ENCODE results near the gene FCHSD2.
A peak's percentile ranks its signal among the peaks of the same experiment; 100 is the strongest.
"Not testable (repeated sequence)": the region's sequence is repeated elsewhere in the genome, so short reads cannot be mapped to it uniquely, and the experiment has no call there.

Gene FCHSD2

DNA sequence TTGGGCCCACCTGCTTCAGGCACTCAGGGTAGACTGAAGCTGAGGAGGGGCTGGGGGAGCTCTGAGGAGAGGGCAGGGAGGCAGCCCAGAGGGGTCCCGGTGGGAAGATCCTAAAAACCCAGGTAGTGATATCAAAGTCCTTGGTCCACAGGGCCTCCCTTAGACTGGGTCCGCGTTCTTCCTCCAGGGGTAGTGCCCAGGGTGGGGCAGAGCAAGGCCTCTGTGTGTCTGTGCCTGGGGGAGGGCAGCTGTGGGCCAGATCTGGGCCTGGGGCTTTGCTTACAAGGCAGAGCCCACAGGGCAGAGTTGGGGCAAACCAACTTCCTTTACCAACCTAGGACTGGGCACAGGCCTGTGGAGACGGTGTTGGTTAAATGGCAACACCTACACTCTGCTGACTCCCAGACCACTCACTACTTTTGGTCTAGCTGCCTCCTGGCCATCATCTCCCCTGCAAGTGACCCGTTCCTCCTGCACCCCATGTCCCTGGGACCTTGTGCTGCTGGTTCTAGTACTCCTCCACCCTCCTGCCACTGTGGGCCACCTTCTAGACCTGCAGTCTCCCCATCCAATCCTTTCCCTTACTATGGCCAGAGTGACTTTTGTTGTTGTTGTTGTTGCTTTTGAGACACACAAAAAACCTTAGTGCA lies 312.1 kb downstream of the FCHSD2 start:
- no peak for DNase-seq

DNA sequence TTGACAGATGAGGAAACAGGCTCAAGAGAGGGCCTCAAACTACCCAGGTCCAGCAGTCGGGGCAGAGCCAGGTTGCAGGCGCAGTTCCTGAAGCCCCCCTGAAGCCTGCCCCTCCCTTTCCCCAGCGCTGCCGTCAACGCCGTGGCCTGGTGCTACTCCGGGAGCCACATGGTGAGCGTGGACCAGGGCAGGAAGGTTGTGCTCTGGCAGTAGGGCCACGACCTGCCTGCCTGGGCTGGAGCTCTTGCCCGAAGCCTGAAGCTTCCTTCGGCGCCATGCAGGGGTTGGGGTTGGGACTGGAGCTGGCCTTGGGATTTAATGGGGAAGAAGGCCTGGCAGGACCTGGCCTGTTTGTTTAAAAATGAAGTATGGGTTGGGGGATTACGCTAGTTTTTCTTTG lies 312.9 kb downstream of the FCHSD2 start:
- no peak for DNase-seq

DNA sequence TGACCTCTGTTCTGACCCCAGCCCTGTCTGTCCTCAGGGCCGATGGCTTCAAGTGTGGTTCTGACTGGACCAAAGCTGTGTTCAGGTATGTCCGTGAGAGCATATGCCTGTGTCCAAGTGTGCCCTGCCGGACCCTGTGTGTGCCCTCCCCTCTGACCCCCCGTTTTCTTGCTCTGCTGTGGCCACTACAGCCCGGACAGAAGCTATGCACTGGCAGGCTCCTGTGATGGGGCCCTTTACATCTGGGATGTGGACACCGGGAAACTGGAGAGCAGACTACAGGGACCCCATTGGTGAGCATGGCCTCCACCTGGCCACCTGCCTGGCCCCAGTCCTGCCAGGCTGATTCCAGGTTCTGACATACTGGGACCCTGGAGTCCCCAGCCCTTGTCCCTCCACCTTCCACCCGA lies 313.4 kb downstream of the FCHSD2 start:
- no peak for DNase-seq

DNA sequence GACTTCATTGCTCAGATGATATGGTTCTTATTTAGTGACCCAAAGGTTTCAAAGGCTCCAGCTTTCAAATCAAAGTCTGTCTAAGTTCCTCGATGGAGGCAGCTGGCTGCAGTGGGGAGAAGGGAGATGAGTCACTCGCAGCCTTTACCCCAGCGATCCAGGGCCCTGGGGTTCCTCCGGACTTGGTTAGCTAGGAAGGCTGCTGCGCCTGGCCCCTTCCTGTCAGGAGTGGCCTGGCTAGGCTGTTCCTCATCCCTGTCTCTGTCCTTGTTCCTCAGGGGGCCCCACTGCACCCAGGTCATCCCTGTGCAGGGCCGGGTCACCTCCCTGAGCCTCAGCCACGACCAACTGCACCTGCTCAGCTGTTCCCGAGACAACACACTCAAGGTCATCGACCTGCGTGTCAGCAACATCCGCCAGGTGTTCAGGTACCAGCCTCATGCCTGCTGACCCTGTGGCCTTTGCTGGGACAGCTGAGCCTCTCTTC lies 314.0 kb downstream of the FCHSD2 start:
- no peak for DNase-seq

DNA sequence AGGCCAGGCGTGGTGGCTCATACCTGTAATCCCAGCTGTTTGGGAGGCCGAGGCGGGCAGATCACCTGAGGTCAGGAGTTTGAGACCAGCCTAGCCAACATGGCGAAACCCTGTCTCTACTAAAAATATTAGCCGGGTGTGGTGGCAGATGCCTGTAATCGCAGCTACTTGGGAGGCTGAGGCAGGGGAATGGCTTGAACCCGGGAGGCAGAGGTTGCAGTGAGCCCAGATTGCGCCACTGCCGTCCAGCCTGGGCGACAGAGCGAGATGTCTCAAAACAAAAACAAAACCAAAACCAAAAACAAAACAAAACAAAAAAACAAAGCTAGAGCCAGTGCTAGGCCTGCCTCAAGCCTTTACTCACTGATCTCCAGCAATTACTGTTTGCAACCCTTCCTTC lies 314.5 kb downstream of the FCHSD2 start:
- not testable (repeated sequence) for DNase-seq

DNA sequence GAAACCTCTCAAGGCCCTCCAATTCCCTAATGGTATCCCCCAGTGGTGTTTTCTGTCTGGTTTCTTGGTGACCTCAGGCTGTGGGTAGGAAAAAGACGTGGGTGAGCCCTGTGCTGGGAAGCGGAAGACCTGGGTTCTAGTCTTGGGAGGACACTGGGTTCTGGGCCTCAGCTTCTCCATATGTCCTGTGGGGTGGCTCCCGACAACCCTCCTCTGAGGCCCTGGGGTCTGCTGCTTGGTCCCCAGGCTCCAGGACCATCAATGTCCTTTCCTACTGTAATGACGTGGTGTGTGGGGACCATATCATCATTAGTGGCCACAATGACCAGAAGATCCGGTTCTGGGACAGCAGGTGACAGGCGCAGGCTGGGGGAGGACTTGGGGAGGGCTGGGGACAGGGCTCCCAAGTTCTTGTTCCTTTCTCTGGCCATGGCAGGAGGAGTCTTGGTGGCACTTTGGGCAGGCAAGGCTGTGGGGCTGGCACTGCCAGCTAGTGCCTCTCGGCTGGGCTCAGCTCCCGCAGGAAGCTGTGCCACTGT lies 315.1 kb downstream of the FCHSD2 start:
- DNase-seq, result no peak

DNA sequence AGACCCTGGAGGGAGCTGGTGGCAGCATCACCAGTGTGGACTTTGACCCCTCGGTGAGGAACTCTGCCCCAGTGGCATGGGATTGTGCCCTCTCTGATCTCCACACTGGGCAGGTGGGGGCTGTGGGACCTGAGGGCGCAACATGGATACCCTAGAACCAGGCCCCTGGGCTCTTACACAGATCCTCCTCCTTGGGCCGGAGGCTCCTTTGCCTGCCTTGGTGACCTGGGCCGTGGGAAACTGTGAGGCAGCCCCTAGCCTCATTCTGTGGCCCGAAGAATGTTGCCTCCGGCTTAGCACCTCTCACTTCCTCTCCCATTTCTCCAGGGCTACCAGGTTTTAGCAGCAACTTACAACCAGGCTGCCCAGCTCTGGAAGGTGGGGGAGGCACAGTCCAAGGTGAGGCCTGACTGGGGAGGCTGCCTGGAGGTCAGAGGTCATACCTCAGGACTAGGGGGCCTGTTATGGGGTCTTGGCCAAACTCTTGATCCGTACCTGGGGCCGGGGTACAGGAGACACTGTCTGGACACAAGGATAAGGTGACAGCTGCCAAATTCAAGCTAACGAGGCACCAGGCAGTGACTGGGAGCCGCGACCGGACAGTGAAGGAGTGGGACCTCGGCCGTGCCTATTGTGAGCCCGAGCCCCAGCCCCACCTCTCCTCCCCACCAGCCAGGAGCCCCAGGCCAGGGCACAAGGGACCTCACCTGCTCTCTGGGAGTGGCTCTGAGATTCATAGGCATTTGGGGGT lies 315.8 kb downstream of the FCHSD2 start:
- no peak for DNase-seq

DNA sequence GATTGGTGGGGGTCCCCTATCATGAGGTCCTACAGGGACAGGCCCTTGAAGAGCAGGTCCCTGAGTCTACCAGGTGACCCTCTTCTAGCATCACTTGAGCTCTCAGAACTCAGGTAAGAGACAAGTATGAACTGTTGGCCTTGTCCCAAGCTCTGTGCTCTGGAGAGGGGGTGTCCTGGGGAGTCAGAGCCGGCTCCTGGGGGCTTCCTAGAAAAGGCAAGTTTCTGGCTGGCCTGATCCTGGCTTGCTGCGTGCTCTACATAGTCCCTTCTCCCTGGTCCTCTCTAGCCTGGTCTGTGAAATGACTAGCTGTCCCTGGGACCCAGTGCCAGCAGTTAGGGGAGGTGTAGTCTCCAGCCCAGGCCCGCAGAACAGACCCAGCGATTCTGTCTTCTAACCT lies 316.5 kb downstream of the FCHSD2 start:
- DNase-seq, result no peak

DNA sequence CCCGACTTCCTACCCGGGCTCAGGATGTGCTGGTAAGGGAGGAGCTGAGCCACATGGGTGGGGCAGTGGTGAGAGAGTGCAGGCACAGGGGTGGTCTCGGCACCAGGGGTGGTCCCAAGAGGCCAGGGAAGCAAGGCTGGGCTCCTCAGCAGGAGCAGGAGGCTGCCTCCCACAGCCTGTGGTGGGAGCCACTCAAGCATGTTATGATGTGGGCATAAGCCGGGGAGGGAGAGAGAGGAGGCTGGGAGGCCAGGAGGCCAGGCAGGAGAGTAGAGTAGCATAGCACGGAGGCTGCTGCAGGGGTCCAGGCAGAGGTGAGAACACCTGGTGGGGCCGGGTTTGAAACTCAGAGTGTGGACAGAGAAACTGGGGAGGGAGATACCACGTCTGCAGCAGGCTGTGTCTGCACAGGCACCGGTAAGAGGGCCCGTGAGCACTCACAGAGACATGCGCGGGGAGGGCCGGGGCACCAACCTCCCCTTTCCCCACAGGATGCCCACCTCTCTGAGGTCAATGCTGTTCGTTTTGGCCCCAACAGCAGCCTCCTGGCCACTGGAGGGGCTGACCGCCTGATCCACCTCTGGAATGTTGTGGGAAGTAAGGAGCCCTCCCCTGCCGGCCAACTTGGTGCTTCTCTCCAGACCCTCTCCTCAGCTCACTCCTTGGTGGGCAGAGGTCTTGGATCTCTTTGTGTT lies 317.2 kb downstream of the FCHSD2 start:
- DNase-seq, result no peak

DNA sequence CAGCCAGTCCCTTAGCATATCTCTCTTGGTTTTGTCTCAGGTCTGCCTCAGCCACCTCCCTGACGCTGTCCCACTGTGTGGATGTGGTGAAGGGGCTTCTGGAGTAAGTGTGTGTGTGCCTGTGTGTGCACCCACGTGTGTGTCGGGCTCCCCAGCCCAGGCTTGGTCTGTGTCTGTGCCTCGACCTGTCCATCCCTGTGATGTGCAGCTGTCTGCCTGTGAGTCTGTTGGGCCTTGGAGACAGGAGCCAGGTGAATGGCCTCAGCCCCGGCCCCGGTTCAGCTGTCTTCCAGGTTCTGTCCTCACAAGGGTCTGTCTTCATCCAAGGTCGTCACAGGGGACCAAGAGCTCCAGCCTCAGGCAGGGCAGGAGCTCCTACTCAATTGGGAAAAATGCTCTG lies 318.1 kb downstream of the FCHSD2 start:
- no peak for DNase-seq

DNA sequence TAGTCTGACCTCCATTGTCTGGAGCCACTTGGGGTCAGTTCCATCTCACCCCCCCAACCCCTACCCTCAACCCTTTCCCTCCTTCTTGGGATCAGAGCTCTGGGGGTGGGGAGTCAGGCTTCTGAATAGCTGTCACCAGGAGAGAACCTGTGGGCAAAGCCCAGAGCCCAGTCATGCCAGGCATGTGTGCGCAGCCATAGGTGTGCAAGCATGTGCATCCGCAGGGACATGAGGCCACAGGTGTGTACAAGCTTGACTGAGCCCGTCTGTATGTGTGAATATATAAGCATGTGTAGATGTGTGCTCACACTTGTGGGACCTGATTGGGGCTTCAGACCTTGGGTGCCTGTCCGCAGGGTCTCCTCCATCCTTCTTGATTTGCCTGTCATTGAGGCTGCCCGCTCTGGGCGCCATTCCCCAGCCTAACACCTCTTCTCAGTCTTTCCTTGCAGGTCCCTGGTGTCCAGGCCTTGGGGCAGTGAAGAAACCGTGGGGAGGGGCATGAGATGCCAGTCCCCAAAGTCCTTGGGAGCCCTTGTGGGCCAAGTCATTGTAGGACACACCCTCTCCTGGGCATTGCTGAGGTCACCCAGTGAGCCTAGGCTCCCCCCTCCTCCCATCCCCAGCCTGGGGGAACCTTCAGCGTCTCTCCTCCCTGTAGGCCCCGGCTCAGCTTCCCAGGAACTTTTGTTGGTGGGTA lies 318.9 kb downstream of the FCHSD2 start:
- DNase-seq, result no peak

DNA sequence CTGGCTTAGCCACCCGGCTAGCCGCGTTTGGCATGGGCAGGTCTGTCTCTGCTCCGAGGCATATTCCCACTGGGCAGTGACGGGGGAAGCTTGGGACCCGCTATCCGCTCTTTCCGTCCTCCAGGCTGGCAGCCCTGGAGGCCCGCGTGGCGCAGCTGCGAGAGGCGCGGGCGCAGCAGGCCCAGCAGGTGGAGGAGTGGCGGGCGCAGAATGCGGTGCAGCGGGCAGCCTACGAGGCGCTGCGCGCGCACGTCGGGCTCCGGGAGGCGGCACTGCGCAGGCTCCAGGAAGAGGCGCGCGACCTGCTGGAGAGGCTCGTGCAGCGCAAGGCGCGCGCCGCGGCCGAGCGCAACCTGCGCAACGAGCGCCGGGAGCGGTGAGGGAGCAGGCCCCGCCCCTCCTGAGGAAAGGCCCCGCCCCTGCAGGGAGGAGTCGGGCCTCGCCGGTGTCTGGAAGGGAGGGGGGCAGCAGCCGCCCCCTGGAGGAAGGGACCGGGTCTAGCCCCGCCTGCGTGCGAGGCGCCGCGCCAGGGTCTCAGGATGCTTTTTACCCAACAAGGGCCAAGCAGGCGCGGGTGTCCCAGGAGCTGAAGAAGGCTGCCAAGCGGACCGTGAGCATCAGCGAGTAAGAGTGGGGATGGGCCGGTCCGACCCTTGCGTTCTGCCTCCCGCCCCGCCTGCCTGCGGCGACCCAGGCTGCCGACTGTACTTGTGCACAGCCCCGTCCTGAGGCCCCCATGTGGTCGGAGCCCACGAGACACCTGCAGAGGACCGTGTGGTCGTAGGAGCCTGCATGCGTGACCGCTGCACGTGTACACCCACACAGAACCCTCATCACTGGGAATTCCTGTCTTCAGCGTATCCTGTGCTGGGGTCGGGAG lies 320.0 kb downstream of the FCHSD2 start:
- DNase-seq, result peak; percentile 89

DNA sequence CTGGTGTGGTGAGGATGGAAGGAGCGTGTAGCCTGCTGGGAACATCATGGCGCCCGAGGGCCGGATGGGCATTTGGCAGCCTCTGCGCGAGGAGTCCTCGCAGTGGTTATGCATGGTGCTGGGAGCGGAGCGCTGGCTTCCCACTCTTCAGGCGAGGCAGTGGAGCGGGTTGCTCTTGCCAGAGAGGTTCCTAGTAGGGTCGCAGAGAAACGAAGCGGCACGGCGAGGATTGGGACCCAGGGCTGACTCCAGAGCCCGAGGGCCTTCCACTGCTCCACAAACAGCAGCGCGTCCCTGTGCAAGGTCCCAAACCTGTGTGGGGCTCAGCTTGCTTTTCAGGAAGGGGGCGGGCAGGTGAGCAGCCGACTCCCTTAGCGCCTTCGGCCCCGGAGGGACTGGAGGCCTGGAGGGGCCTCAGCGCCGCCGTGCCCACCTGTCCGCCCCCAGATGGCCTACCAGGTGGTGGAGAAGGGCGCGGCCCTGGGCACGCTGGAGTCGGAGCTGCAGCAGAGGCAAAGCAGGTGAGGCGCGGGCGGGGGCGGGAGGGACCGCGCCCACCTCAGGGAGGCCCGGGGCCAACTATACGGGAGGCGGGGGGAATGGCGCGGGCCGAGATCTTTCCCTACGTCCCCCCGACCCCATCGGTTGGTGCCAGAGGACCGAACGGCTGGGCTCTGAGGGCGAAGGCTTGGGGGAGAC lies 320.7 kb downstream of the FCHSD2 start:
- DNase-seq, result no peak

DNA sequence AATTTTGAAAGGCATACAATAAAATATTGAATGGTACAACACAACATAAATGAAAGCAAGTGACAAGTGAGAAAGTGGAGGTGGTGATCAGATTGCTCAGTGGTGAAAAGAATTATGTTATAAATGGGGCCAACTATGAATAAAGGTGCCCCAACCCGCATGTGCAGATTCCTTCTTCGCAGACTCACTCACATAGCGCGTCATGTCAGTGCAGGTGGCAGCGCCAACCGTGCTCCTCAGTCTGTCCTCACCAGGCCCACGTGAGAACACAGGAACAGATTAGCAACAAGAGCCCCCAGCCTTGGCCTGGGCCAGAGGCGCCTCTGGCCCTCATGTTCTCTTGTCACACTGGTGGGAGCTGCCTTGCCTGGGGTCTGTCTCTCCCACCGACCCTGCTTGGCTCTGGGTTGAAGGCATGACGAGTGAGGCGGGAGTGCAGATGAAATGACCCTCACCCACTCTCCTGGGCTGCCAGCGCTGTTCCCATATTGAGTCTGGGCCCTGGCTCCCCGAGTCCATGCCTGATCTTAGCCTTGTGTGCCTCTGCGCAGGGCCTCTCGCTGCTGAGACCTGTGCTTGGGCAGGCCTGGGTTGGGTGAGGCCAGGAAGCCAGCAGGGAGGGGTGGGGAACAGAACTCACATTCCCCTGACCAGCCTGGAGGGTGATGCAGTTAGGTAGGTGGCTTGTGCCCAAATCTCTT lies 321.5 kb downstream of the FCHSD2 start:
- no peak for DNase-seq

DNA sequence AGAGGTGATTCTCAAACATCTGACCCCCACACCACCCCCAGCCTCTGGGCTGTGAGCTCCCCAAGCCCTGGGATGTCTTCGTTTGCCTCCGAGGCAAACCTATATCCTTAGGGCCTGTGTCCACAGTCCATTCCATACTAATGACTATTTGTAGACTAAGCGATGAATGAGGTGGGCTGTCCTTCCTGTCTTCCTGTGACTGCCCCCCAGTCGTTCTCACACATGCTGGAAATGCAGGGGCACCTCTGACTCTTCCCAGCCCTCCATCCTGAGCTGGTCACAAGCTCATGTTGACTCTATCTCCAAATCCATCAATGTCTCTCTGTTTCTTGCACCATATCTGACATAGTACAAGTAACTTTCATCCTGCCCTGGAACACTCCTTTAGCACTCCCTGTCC lies 323.1 kb downstream of the FCHSD2 start:
- DNase-seq, result no peak

DNA sequence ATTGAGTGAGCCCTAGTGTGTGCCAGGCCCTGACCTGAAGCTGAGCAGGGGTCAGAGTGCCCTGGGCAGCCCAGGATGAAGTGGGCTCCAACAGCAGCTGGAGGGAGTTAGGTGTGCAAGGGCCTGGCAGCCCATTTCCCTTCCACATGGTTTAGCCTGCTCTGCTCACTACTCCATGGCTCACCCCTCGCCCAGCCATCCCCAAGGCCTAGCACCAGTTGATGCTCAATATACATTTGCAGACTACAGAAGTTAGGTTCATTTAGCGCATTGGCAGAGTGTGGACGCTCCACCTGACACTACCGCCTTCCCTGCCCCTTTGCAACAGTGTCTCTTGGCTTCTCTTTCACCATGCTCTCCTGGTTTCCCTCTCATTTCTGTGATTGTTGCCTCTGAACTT lies 324.2 kb downstream of the FCHSD2 start:
- no peak for DNase-seq

DNA sequence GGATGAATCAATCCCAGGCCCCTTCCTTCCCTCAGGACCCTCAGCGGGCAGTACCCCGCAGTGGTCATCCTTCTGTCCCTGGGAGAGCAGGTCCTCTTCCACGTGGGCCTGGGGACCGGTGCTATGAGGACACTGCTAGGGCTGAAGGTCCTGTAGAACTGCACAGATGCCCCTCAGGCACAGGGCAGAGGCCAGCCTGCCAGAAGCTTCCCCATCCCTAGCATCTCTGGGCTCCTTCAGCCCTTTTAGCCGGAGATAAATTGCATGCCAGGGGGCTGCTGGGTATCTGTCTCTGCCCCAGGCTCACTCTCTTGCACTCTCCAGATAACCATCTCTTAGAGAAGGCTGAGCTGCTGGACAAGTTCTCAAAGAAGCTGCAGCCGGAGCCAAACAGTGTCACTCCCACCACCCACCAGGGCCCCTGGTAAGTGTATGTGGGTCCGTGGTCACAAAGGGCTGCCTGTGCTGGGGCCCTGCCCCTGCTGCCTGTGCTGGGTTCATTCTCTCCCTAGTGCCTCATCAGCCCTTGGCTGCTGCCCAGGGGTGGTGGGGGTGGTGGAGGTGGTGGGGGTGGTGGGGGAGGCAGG lies 325.6 kb downstream of the FCHSD2 start:
- DNase-seq, result no peak

DNA sequence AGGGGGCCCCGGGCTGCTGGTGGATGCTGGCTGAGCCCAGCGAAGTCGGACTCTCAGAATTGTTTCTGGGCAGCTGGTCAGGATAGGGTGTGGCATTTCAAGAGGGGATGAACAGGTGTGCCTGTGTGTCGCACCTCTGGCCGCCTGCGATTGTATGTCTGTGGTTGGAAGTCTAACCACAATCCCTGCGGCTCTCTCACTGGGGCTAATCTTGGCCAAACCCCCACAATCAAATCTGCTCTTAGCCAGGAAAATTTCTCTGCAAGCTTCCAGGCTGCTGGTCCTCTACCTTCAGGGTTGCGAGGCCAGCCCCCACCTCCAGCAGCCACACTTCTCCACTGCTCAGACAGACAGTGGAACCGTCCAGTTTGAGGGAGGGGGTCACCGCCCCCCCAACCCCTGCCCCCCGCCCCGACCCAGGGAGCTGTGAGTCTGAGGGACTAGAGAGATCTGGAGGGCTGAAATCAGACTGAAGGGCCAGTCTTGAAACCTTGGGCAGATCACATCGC lies 327.0 kb downstream of the FCHSD2 start:
- DNase-seq, result no peak

DNA sequence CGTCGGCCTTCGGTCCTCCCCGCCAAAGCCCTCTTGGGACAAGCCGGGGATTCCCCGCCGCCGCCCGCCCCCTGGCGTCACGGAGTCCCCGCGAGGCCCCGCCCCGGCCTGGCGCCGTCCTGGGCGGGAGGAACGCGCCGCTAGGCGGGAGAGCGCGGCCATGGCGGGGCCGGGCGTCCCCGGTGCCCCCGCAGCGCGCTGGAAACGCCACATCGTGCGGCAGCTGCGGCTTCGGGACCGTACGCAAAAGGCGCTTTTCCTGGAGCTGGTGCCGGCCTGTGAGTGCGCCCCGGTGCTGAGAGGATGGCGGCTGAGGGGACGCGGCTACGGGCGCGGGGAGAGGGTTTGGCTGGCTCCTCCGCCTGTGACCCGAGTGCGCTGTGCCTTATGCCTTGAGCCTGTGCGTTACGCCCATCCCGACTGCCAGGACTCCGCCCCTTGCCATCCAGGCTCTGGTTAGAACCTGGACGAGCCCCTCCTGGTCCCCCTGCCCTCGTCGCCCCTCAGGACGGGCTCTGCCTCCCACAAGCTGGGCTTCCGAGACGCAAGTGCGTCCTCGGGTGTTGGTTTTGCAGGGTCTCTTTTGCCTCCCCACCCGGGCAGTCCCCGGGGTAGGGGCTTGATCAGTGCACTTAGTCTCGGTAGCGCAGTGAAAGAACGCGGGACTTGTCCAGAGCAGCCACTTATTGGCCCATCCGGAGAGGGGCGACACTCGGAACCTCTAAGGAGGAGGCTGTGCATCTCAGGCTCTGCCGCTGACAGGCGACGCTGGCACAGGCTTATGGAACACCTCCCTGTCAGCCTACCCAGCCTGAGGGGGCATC lies 327.6 kb downstream of the FCHSD2 start, which contains the start of gene ATG16L2:
Gene ATG16L2, plus strand, starts transcription at position 126 of the 824 bp plus-strand sequence. Its CDS starts 35 bp downstream, at position 161.
- peak; percentile 58 for DNase-seq
